Duodenal mucosa (tissue), 2 donors: Measurements from ENCODE around the gene DONSON.
"Not testable (repeated sequence)": the region's sequence is repeated elsewhere in the genome, so short reads cannot be mapped to it uniquely, and the experiment has no call there.

Source experiments
- H3K27ac ChIP-seq: one replicate; pipeline ENCODE4 v1.7.0; 2013; ENCODE audit warnings: low read depth, low read length
- H3K27me3 ChIP-seq, 2 donors: one replicate each; pipeline ENCODE4 v1.7.0; 2013; ENCODE audit warnings: low read length in 2 of 2, control low read depth in 1 of 2; ENCODE audit not compliant: insufficient read depth in 2 of 2, control insufficient read depth in 1 of 2
- H3K36me3 ChIP-seq, 2 donors: one replicate each; pipeline ENCODE4 v1.7.0; 2013; ENCODE audit warnings: low read length in 2 of 2, control low read depth in 1 of 2; ENCODE audit not compliant: insufficient read depth in 2 of 2, control insufficient read depth in 1 of 2
- H3K4me1 ChIP-seq, 2 donors: one replicate each; pipeline ENCODE4 v1.7.0; 2013; ENCODE audit warnings: low read length in 2 of 2, control low read depth in 1 of 2; ENCODE audit not compliant: insufficient read depth in 2 of 2, control insufficient read depth in 1 of 2
- H3K4me3 ChIP-seq, 2 donors: one replicate each; pipeline ENCODE4 v1.7.0; 2013; ENCODE audit warnings: low read length in 2 of 2, low read depth in 1 of 2
- H3K9ac ChIP-seq, 2 donors: one replicate each; pipeline ENCODE4 v1.7.0; 2013; ENCODE audit warnings: low read length in 2 of 2, low read depth in 1 of 2
- H3K9me3 ChIP-seq, 2 donors: one replicate each; pipeline ENCODE4 v1.7.0; 2013; ENCODE audit warnings: low read length in 2 of 2, control low read depth in 1 of 2; ENCODE audit not compliant: control insufficient read depth in 1 of 2

DONSON gene

DNA sequence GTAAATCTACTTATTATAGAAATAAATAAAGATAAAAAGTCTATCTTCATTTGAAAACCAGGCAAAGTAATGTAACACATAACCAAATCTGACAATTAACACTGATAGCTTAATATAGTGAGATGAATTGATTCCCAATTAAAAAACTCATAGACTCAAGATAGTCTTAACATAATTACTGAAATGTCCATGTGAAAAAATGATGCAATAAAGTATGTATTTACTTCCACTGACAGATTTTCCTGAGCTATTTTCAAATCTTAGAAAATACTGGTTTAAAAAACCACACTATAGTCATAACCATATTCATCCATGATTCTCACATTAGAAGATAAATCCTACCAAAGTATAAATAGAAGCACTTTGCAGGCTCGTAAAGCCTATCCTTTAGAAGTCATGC, 9.6 kb upstream of the DONSON start:
- Histone ChIP-seq H3K36me3 (peaks cover 6 to 38% of the 10 kb centered on the region in 2 donors), H3K27me3 (no peaks in the 10 kb centered on the region), H3K4me3 (no peak overlapping the region), H3K9ac (no peak overlapping the region), H3K27ac (no peak overlapping the region), H3K4me1 (peaks cover 9% of the 10 kb centered on the region in 2 donors), H3K9me3 (no peaks in the 10 kb centered on the region)

DNA sequence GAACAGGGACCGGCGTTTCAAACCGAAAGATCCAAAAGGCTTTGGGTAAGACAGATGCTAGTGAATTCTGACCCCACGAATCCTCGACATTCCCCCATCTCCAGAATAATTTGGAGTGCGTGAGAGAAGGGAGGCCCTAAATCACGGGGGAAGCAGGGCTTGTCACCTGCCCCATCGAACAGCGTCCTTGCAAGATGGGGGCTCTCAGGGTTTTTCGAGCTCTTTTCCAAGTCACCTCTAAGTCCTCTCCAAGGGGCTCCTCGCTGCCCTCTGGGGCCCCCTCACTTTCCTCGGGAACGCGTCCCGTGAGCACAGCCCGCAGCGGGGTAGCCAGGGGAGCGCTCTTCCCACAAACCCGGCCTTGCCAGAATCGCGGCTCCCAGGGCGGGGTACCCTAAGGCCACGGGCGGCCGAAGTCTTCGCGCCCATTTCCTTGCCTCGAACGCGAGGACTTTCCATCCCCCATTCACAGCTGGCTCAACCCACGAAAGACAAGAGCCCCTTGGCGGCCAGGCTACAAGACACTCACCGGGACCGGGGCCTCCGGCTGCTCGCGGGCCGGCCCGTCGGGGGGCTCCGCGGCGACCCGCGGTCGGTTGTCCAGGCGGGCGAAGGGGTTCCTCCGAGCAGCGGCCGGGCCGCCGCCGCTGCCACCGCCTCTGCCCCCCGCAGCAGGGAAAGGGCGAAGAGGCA, 546 bp downstream of the DONSON start:
- Histone ChIP-seq H3K9me3 (no peaks in the 10 kb centered on the region), H3K36me3 (no peaks in the 10 kb centered on the region), H3K27ac (peak overlapping the region; percentile 50), H3K27me3 (no peaks in the 10 kb centered on the region), H3K4me1 (peaks cover 6% of the 10 kb centered on the region in 2 donors), H3K4me3 (peak overlapping the region; percentile 93 to 94), H3K9ac (peak overlapping the region; percentile 72 to 84)

DNA sequence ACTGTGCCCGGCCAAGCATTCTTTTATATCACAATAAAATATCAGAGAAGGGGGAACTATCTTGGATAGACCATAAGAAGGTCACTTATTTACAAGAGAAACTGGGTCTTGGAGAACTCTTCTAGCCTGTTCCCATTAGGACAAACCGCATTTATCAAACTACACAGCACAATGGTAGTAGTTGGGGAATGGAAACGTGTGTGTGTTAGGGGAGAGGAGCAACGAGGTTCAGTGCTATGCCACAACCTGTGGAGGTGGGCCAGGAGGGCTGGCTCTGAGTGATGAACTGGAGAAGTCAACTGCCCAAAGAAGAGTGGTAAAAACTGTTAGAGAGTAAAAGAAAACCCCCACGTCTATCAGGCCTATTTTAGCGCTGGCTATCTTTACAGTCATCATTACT, 1.6 kb downstream of the DONSON start:
- Histone ChIP-seq H3K9ac (no peak overlapping the region), H3K27ac (no peak overlapping the region), H3K36me3 (peaks cover 0 to 4% of the 10 kb centered on the region in 2 donors), H3K4me3 (no peak overlapping the region), H3K9me3 (no peaks in the 10 kb centered on the region), H3K4me1 (peaks cover 6% of the 10 kb centered on the region in 2 donors), H3K27me3 (no peaks in the 10 kb centered on the region)

DNA sequence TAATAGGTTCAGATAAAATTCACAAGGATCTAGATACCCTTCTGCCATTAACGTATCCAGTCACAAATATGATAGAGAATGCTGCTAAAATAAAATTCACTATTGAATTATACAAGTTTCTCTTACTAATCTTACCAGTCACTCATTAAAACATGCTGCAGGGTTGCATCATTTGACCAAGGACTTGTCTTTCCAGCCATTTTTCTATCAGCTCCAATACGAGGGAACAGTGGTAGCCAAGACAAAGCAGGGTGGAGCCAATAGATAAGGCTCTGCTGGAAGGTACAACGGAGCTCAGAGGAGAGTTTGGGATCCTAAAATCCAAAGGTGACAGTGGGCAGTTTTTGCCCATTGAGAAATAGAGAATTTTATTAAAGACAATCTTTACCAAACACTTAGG, 4.0 kb downstream of the DONSON start:
- H3K27me3 ChIP-seq = no peaks in the 10 kb centered on the region
- no peak overlapping the region for H3K4me3 ChIP-seq
- H3K36me3 ChIP-seq = peaks cover 0 to 8% of the 10 kb centered on the region in 2 donors
- H3K9me3 ChIP-seq = no peaks in the 10 kb centered on the region
- H3K27ac ChIP-seq = no peak overlapping the region
- peaks cover 5 to 6% of the 10 kb centered on the region in 2 donors for H3K4me1 ChIP-seq
- no peak overlapping the region for H3K9ac ChIP-seq

DNA sequence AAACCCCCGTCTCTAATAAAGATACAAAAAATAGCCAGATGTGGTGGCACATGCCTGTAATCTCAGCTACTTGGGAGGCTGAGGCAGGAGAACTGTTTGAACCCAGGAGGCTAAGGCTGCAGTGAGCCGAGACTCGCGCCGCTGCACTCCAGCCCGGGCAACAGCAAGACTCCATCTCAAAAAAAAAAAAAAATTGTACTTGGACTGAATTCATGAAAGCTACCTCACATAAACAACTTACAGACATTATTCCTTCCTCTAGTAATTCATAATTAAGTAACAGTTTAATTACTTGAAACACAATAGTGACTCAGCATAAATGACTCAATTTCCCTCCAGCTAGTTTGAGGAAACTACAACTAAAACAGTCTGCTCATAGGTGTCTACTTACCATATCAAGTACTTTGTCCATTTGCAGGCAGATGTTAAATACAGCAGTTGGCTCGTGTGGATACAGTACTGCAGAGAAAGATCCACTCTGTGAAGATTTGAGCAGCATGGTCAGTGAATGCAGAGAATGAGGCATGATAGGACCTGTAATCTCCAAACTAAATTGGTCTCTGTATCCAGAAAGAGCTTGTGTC, 9.4 kb downstream of the DONSON start:
- no peak overlapping the region for H3K27ac ChIP-seq
- no peaks in the 10 kb centered on the region for H3K4me1 ChIP-seq
- no peak overlapping the region for H3K4me3 ChIP-seq
- H3K27me3 ChIP-seq = no peaks in the 10 kb centered on the region
- H3K36me3 ChIP-seq = peaks cover 4 to 47% of the 10 kb centered on the region in 2 donors
- H3K9ac ChIP-seq = no peak overlapping the region
- H3K9me3 ChIP-seq = no peaks in the 10 kb centered on the region

DNA sequence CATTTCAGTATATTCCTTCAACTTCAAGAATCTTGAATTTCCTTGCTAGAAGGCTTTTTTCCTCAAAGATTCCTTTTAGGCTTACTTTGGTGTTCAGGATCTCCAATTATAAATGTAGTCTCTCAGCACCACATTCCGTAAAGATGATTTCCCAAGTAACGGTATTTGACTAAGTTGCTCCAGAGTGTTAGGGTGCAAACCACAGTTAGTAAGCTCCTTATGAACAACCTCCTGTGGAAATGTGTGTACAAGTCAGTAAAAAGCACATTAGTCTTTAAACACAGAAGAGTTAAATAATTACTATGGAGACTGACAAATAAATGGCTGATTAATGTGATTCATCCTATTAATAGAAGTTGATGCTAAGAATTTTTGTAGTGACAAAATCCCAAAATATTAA, 10.3 kb downstream of the DONSON start:
- H3K9ac ChIP-seq = no peak overlapping the region
- H3K27me3 ChIP-seq = no peaks in the 10 kb centered on the region
- no peak overlapping the region for H3K4me3 ChIP-seq
- no peaks in the 10 kb centered on the region for H3K9me3 ChIP-seq
- H3K27ac ChIP-seq = no peak overlapping the region
- peaks cover 11 to 54% of the 10 kb centered on the region in 2 donors for H3K36me3 ChIP-seq
- H3K4me1 ChIP-seq = no peaks in the 10 kb centered on the region

DNA sequence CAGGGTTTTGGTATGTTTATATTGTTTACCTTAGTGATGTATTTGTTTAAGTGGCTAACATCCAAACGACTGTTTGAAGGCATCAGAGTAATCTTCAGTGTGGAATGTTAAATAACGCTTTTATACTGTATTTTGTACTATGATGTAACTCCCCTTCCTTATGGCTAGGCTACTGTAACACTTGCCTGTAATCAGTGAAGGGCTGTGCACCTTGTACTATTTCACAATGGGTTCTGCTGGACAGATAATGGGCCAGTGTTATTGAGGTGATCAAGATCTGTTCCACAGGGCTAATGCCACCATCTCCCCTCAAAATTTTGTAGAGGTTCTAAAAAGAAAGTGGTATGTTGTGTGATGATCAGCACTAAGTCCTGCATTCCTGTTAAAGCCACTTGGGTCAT, 11.7 kb downstream of the DONSON start:
- not testable (repeated sequence) for H3K27me3 ChIP-seq, H3K9ac ChIP-seq, H3K4me1 ChIP-seq, H3K27ac ChIP-seq, H3K4me3 ChIP-seq, H3K9me3 ChIP-seq
- peaks cover 19 to 58% of the 10 kb centered on the region in 2 donors for H3K36me3 ChIP-seq

DNA sequence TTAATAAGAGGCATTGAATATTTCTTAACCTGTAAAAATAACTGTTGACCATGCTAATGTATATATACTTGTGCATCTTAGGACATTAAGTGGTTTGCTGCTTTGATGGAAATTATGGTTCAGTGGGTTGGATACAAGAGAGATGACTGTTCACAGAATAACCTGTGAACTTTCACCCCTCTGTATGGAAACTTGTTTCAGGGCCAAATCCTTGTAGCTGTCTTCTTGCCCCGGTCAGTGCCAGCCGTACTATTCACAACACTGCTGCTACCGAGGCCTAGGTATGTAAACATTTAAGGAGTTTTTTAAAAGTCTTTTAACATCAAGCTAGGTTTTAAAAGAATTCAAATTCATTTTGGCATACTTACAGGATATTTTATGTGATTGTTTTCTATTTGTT, 16.1 kb downstream of the DONSON start:
- peaks cover 44 to 76% of the 10 kb centered on the region in 2 donors for H3K36me3 ChIP-seq
- no peak overlapping the region for H3K27ac ChIP-seq
- no peak overlapping the region for H3K9ac ChIP-seq
- H3K4me1 ChIP-seq = peaks cover 0 to 4% of the 10 kb centered on the region in 2 donors
- H3K9me3 ChIP-seq = no peaks in the 10 kb centered on the region
- H3K27me3 ChIP-seq = no peaks in the 10 kb centered on the region
- H3K4me3 ChIP-seq = no peak overlapping the region

DNA sequence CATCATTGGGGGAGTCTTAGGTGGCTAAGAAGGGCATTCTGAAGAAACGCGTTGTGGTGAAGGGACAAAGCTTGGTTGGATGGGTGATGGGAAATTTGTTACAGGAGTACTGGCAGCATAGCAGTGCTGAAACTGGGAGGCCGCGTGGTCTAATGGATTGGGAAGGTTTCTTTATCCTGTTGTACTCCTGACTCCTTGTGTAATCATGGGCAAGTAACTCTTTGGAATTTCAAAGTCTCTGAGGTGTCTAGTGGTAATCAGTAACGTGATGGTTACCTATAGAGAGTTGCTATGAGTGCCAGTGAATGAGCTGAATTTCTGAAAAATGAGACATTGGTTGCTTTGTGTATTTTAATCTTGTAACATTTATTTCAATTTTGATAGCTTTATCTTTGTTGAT, 18.5 kb downstream of the DONSON start:
- Histone ChIP-seq H3K4me1 (peaks cover 0 to 4% of the 10 kb centered on the region in 2 donors), H3K9ac (no peak overlapping the region), H3K4me3 (no peak overlapping the region), H3K9me3 (no peaks in the 10 kb centered on the region), H3K27me3 (no peaks in the 10 kb centered on the region), H3K36me3 (peaks cover 46 to 63% of the 10 kb centered on the region in 2 donors), H3K27ac (no peak overlapping the region)

DNA sequence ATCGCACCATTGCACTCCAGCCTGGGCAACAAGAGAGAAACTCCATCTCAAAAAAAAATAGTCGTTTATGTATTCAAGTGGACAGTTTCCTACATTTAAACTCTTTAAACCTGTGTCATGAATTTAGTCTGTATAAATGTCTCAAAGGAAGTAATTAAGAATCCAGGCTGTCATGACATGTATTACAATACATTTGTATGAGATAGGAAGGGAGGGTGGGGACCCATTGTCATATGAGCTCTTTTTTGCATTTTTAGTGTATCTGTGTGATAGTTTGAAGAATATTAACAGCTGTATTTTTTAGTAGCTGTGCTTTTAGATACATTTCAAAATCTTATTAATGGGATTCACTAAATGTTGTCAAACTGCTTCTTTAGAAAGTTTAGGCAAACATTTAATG, 20.0 kb downstream of the DONSON start:
- Histone ChIP-seq H3K4me3 (no peak overlapping the region), H3K27me3 (no peaks in the 10 kb centered on the region), H3K27ac (no peak overlapping the region), H3K9me3 (no peaks in the 10 kb centered on the region), H3K36me3 (peaks cover 39 to 59% of the 10 kb centered on the region in 2 donors), H3K9ac (no peak overlapping the region), H3K4me1 (peaks cover 0 to 4% of the 10 kb centered on the region in 2 donors)
